K562 (cell line): Measurements from ENCODE around the gene PPP1R14C. TPM values are rescaled to one million over a fixed set of nuclear protein-coding genes. Genes with fewer than 3 reads are reported as not detected.
A peak's percentile ranks its signal among the peaks of the same experiment; 100 is the strongest.

ENCODE experiments used
- ATAC-seq: fragments of 200-7000 bp; cut with Tn5 transposase; 3 replicates; pipeline ENCODE4 v1.9.1; 2020; ENCODE audit warnings: moderate library complexity
- BruUV-seq: library from RNA; stranded (reverse); fragments of 400-500 nt; replicated peaks from 2 replicates; lab custom pipeline; 2021; lab: Mats Ljungman, UMichigan
- CTCF ChIA-PET: fragments of 300-600 bp; formaldehyde crosslinking; extraction: SDS; loops from one replicate; lab custom pipeline; 2021; ENCODE audit warnings: low intra/inter-chr PET ratio; lab: Yijun Ruan, JAX
- POLR2A ChIA-PET: fragments of 300-600, 350-650 bp; sonication (Branson Sonifier 250); formaldehyde crosslinking; extraction: SDS; loops from one replicate; lab custom pipeline; 2021; ENCODE audit warnings: antibody characterized with exemption, inconsistent platforms; lab: Yijun Ruan, JAX
- DNase-seq, 4 experiments: peaks; one replicate each; pipeline versions ENCODE4 v3.0.0 to v3.0.0-alpha.2; 2011 to 2018; ENCODE audit warnings: low spot score in 3 of 4, mixed read lengths in 3 of 4; ENCODE audit errors: extremely low read depth in 1 of 4
- FAIRE-seq: peaks from 2 replicates; lab custom pipeline; 2011; peaks lifted over from hg19 to GRCh38; lab: Jason Lieb, UNC
- H2AFZ ChIP-seq: 2 replicates; pipeline ENCODE4 v1.6.0; 2011; ENCODE audit warnings: low read depth, low read length, control low read depth, inconsistent platforms
- H3K27ac ChIP-seq: fragments of 200-600 bp; 3 replicates; pipeline ENCODE4 v1.8.0; 2011; ENCODE audit warnings: low read depth, mild to moderate bottlenecking, control low read depth, inconsistent platforms, low read length, moderate library complexity, mixed read lengths; ENCODE audit errors: extremely low read depth
- H3K27me3 ChIP-seq, 2 experiments: fragments of 300-600 bp in 1 of 2; 2 replicates in 1 of 2; 3 replicates in 1 of 2; pipeline versions ENCODE4 v1.6.0 to v1.8.0; 2011; ENCODE audit warnings: inconsistent platforms in 2 of 2, low read length in 2 of 2, mild to moderate bottlenecking in 1 of 2, mixed read lengths in 1 of 2, moderate library complexity in 1 of 2; ENCODE audit not compliant: control insufficient read depth in 2 of 2, insufficient read depth in 2 of 2
- H3K36me3 ChIP-seq: fragments of 300-600 bp; 3 replicates; pipeline ENCODE4 v1.8.0; 2011; ENCODE audit warnings: mild to moderate bottlenecking, low read length, inconsistent platforms; ENCODE audit not compliant: control insufficient read depth, insufficient read depth
- H3K4me1 ChIP-seq, 2 experiments: fragments of 200-600 bp in 1 of 2; replicated peaks in 1 of 2; 2 replicates in 1 of 2; 3 replicates in 1 of 2; pipeline versions ENCODE4 v1.5.1 to v1.8.0; 2011; ENCODE audit warnings: inconsistent platforms in 2 of 2, low read length in 2 of 2, mild to moderate bottlenecking in 1 of 2, mixed read lengths in 1 of 2, moderate library complexity in 1 of 2; ENCODE audit not compliant: control insufficient read depth in 2 of 2, insufficient read depth in 2 of 2
- H3K4me2 ChIP-seq: 2 replicates; pipeline ENCODE4 v1.6.1; 2011; ENCODE audit warnings: low read length, control low read depth, inconsistent platforms, mixed read lengths; ENCODE audit not compliant: insufficient read depth
- H3K4me3 ChIP-seq: fragments of 200-600 bp; sonication (generic), shearing (Covaris generic); 2 replicates; pipeline ENCODE4 v1.5.1; 2016; ENCODE audit warnings: control low read depth, inconsistent platforms
- H3K79me2 ChIP-seq: fragments of 200-600 bp; 3 replicates; pipeline ENCODE4 v1.8.0; 2011; ENCODE audit warnings: low read length, inconsistent platforms; ENCODE audit not compliant: control insufficient read depth, insufficient read depth
- H3K9ac ChIP-seq, 2 experiments: 2 replicates each; pipeline versions ENCODE4 v1.6.0 to v1.6.1; 2011; ENCODE audit warnings: low read depth in 2 of 2, low read length in 2 of 2, control low read depth in 1 of 2, inconsistent platforms in 1 of 2, mild to moderate bottlenecking in 1 of 2, mixed read lengths in 1 of 2; ENCODE audit not compliant: insufficient read depth in 1 of 2
- H3K9me1 ChIP-seq: one replicate; pipeline ENCODE4 v1.6.0; 2011; ENCODE audit warnings: inconsistent platforms, mild to moderate bottlenecking, low read length, moderate library complexity; ENCODE audit not compliant: control insufficient read depth, insufficient read depth
- H3K9me3 ChIP-seq: replicated peaks from 2 replicates; pipeline ENCODE4 v1.5.1; 2011; ENCODE audit warnings: low read depth, low read length, inconsistent platforms; ENCODE audit not compliant: control insufficient read depth, insufficient read depth
- H4K20me1 ChIP-seq: replicated peaks from 2 replicates; pipeline ENCODE4 v1.6.1; 2011; ENCODE audit warnings: low read length, inconsistent platforms, mixed read lengths; ENCODE audit not compliant: control insufficient read depth, insufficient read depth
- CBX2 ChIP-seq: fragments of 200-600 bp; sonication (generic); IDR thresholded peaks from one replicate; pipeline ENCODE4 v1.6.1; 2012; ENCODE audit warnings: mild to moderate bottlenecking, low read length, inconsistent platforms; ENCODE audit not compliant: insufficient read depth, poor library complexity, severe bottlenecking
- NFXL1 ChIP-seq: fragments of 450-650 bp; formaldehyde crosslinking; IDR thresholded peaks from 2 replicates; pipeline ENCODE4 v1.4.0; 2021; ENCODE audit warnings: mild to moderate bottlenecking
- SIN3B ChIP-seq: fragments of 450-650 bp; IDR thresholded peaks from 2 replicates; pipeline ENCODE4 v1.6.1; 2017; ENCODE audit warnings: low read depth, mild to moderate bottlenecking, moderate library complexity
- SNIP1 ChIP-seq: fragments of 450-650 bp; IDR thresholded peaks from 2 replicates; pipeline ENCODE4 v1.7.1; 2017; ENCODE audit warnings: low read depth, mild to moderate bottlenecking
- SRF ChIP-seq, 2 experiments: fragments of 250-450, 450-650 bp in 1 of 2; sonication (Bioruptor Pico) in 1 of 2; sonication (generic) in 1 of 2; formaldehyde crosslinking; IDR thresholded peaks; 2 replicates each; pipeline versions ENCODE4 v1.5.0 to v1.5.1; 2020 to 2022; ENCODE audit warnings: mild to moderate bottlenecking in 1 of 2, missing genetic modification reagents in 1 of 2
- STAT6 ChIP-seq: sonication (generic); formaldehyde crosslinking; IDR thresholded peaks from 2 replicates; pipeline ENCODE4 v1.8.1; 2023; ENCODE audit warnings: mild to moderate bottlenecking, missing genetic modification reagents
- TAF15 ChIP-seq: fragments of 200-400 bp; formaldehyde crosslinking; IDR thresholded peaks from 2 replicates; pipeline ENCODE4 v1.6.1; 2017; ENCODE audit warnings: mild to moderate bottlenecking, low read depth, low read length, moderate library complexity
- TCF15 ChIP-seq: fragments of 250-450 bp; sonication (Bioruptor Pico); IDR thresholded peaks from 2 replicates; pipeline ENCODE4 v1.8.0; 2022; ENCODE audit warnings: moderate library complexity, mild to moderate bottlenecking, inconsistent platforms
- THAP12 ChIP-seq: fragments of 250-450 bp; sonication (Bioruptor Pico); IDR thresholded peaks from 2 replicates; pipeline ENCODE4 v1.9.0; 2021; ENCODE audit warnings: mild to moderate bottlenecking, inconsistent platforms
- ZBTB12 ChIP-seq: fragments of 250-450 bp; sonication (Bioruptor Pico); IDR thresholded peaks from 2 replicates; pipeline ENCODE4 v1.4.0; 2020
- WGBS: fragments of 100-300 bp; shearing (Covaris generic); methylation state at CpG from one replicate; pipeline ENCODE4 v1.1.6; 2016; ENCODE audit warnings: low coverage, mixed read lengths; ENCODE audit not compliant: insufficient coverage; ENCODE audit errors: missing lambda C conversion rate; 5-methylcytosine and 5-hydroxymethylcytosine counted together
- in situ Hi-C: fragments of 300-500 bp; cut with MboI; formaldehyde crosslinking; loops from 4 replicates; pipeline ENCODE4 v1.15.0; 2018; ENCODE audit warnings: inconsistent platforms, mixed read lengths
- intact Hi-C: fragments of 100-400 bp; cut with micrococcal nuclease; formaldehyde crosslinking; loops from 2 replicates; pipeline ENCODE4 v1.14.2; 2022
- polyA plus RNA-seq, 8 experiments: library from polyadenylated mRNA; depleted of rRNA in 4 of 8; stranded (reverse) in 5 of 8; unstranded in 3 of 8; fragments of >200 nt; fragmentation: Nextera tagmentation in 2 of 8; fragmentation: Illumina TruSeq in 1 of 8; extraction: Ambion mirVana in 2 of 8; extraction: Trizol in 1 of 8; gene quantifications; 2 replicates each; pipeline versions ENCODE4 v1.2.1 to v1.2.3, GENCODE V29; 2011 to 2014; ENCODE audit warnings: inconsistent platforms in 1 of 8, missing spikeins in 1 of 8
- total RNA-seq, 7 experiments: library from RNA; depleted of rRNA in 6 of 7; stranded (reverse); fragments of >200 nt in 6 of 7; fragmentation: Illumina TruSeq in 2 of 7; extraction: Trizol in 2 of 7; gene quantifications; 2 replicates each; pipeline versions ENCODE4 v1.2.1 to v1.2.3, GENCODE V29; 2011 to 2021; ENCODE audit warnings: low replicate concordance in 1 of 7
- TF ChIP-seq, protein P1 (sequence below), 2 experiments: fragments of 450-650 bp in 1 of 2; sonication (generic) in 1 of 2; formaldehyde crosslinking; conservative IDR thresholded peaks; 2 replicates each; pipeline versions ENCODE4 v1.4.0 to v1.8.1; 2020 to 2022; ENCODE audit warnings: mild to moderate bottlenecking in 1 of 2, missing genetic modification reagents in 1 of 2
- TF ChIP-seq, protein P2 (sequence below): sonication (generic); formaldehyde crosslinking; IDR thresholded peaks from 2 replicates; pipeline ENCODE4 v1.9.0; 2022; ENCODE audit warnings: mild to moderate bottlenecking, missing genetic modification reagents

PPP1R14C gene
- total and polyA plus RNA-seq, 9 of the 15 experiments (the other 6 are each of a cell fraction or from before 2014, with no cell fraction given) = 4.5 to 16.6 (median 11.9) TPM

DNA sequence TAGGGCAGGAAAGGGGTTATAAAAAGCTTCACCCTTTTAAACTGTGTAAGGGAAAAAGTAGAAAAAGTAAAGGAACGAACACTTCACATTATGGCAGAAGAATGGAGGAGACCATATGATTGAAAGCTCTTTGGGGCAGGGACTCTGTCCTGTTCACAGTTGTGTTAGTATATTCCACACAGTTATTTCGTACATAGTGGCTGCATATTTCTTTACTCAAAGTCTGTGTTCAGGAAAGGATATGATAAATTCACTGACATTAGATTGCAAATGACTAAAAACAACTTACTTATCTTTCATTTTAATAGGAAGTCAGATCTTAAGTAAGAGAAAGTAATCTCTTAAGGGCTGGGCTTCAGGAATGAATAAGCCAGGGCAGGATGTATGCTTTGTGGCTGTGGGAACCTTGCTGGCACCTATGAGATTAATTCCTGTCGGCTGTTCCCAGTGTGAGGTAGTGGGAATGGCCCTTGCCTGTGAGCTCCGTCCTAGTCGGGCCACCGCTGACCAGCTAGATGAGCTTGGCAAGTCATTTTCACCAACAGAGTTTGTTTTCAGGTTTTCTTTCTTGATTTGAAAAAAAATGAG is 11.2 kb downstream of the PPP1R14C start:
- FAIRE-seq (no peak), DNase-seq (no peak), ATAC-seq (no peak)
- Histone ChIP-seq H3K9me3 (no peaks in the 10 kb centered on the region), H3K36me3 (no peaks in the 10 kb centered on the region), H3K4me1 (peaks cover 35 to 55% of the 10 kb centered on the region in 2 experiments), H3K4me2 (peak overlapping the region; percentile 40), H2AFZ (peak overlapping the region; percentile 51), H3K27ac (no peak overlapping the region), H3K9ac (peak overlapping the region; percentile 17 to 77; a peak in 2 of 4 replicates), H3K79me2 (peaks cover 45% of the 10 kb centered on the region), H4K20me1 (no peaks in the 10 kb centered on the region), H3K9me1 (no peaks in the 10 kb centered on the region), H3K27me3 (no peaks in the 10 kb centered on the region), H3K4me3 (no peak overlapping the region)
- intact Hi-C loops (loop anchor here (5.0 kb wide), 1 partner anchor 168 kb away; no protein-coding TSS in a partner anchor), in situ Hi-C loops (no loop called here)
- POLR2A ChIA-PET = interaction anchor here (0.6 to 3.8 kb wide), 9 partner anchors 9 to 422 kb away, joined by 3 to 20 read pairs (median 4); partner anchors contain the start of gene PPP1R14C
- BruUV-seq = no TSS peak
- WGBS = 34% methylated on average over 6 of the region's 6 CpGs
- CTCF ChIA-PET = no interaction called here
- TF ChIP-seq ZBTB12 = no peak
- no peak for TF ChIP-seq TCF15 (CRISPR knock-in tag)
- TF ChIP-seq, protein P1, sequence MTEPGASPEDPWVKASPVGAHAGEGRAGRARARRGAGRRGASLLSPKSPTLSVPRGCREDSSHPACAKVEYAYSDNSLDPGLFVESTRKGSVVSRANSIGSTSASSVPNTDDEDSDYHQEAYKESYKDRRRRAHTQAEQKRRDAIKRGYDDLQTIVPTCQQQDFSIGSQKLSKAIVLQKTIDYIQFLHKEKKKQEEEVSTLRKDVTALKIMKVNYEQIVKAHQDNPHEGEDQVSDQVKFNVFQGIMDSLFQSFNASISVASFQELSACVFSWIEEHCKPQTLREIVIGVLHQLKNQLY (CRISPR knock-in tag; conservative IDR thresholded peaks at IDR 0.05) = no peak
- TF ChIP-seq CBX2 = no peak
- no peak for TF ChIP-seq NFXL1 (CRISPR knock-in tag)
- no peak for TF ChIP-seq SRF (CRISPR knock-in tag; IDR thresholded peaks at IDR 0.05)
- no peak for TF ChIP-seq STAT6 (CRISPR knock-in tag)
- TF ChIP-seq SNIP1 = no peak
- TF ChIP-seq SIN3B = no peak
- TF ChIP-seq, protein P2, sequence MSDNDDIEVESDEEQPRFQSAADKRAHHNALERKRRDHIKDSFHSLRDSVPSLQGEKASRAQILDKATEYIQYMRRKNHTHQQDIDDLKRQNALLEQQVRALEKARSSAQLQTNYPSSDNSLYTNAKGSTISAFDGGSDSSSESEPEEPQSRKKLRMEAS (CRISPR knock-in tag) = no peak
- TF ChIP-seq TAF15 = no peak
- TF ChIP-seq THAP12 (CRISPR knock-in tag) = no peak
